Measurements from ENCODE around the gene LRRC56. TPM values are rescaled to one million over a fixed set of nuclear protein-coding genes. Genes with fewer than 3 reads are reported as not detected.

The LRRC56 gene
- total and polyA plus RNA-seq, 9 of the 15 experiments (the other 6 are each of a cell fraction or from before 2014, with no cell fraction given): 0.03 to 4.5 (median 1.0) TPM; not detected in 1

DNA sequence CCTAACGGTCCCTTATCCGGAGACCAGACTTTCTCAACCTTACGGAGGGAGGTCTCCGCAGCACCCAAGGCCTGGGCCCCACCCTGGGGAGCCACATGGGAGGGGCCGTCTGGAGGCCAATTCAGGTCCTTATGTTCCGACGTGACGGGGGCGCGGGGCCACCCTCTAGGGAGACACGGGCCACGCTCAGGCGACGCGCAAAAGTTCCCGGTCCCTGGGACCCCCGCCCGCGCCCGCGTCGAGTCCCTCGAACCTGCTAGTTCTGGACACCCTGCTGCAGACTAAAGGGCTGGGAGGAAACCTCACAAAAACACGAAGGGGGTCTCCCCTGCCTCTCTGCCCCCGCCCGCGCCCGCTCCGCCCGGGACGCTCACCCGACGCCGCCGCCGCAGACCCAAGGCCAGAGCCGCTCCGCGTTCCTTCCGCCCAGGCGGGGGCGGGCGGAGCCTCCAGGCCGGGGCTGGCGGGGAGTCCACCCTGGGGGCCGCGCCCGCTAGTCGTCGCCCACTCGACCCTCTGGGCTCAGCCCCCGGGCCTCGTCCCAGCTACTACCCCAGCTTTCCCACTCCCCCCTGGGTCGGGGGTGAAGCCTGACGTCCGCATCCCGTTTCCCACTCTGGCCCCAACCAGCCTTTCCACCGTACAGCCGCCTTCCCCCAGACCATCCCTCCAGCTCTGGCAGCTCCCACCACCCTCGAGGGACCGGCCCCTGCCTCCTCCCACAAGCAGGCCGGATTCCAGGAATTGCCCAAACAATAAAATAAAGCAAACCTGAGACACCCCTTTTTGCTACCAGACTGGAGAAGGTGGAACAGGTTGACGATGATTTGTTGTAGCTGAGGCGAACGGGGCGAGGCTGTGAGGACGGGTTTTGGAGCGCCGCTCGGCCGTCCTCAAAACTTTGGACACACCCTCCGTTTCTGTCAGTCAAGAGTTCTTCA lies 33.0 kb upstream of the LRRC56 start (continued):
- TF ChIP-seq HDAC3 (IDR thresholded peaks at IDR 0.05; ENCODE audit: borderline replicate concordance, partially characterized antibody): no peak
- TF ChIP-seq TCF7 (IDR thresholded peaks at IDR 0.05; ENCODE audit: borderline replicate concordance): 0 out of 2 replicates have a peak, but pooled peaks have one; percentile 40
- TF ChIP-seq, protein P1, sequence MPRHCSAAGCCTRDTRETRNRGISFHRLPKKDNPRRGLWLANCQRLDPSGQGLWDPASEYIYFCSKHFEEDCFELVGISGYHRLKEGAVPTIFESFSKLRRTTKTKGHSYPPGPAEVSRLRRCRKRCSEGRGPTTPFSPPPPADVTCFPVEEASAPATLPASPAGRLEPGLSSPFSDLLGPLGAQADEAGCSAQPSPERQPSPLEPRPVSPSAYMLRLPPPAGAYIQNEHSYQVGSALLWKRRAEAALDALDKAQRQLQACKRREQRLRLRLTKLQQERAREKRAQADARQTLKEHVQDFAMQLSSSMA (CRISPR knock-in tag; IDR thresholded peaks at IDR 0.05): no peak
- TF ChIP-seq ZNF431 (CRISPR knock-in tag; IDR thresholded peaks at IDR 0.05): no peak
- no peak for TF ChIP-seq ZNF699 (CRISPR knock-in tag; IDR thresholded peaks at IDR 0.05; ENCODE audit: insufficient replicate concordance)
- peak in 1 of 2 experiments; percentile 61; a peak in 1 of 4 replicates for TF ChIP-seq HDAC1 (IDR thresholded peaks at IDR 0.05)
- TF ChIP-seq NFATC3 (IDR thresholded peaks at IDR 0.05): no peak
- TF ChIP-seq, protein P2, sequence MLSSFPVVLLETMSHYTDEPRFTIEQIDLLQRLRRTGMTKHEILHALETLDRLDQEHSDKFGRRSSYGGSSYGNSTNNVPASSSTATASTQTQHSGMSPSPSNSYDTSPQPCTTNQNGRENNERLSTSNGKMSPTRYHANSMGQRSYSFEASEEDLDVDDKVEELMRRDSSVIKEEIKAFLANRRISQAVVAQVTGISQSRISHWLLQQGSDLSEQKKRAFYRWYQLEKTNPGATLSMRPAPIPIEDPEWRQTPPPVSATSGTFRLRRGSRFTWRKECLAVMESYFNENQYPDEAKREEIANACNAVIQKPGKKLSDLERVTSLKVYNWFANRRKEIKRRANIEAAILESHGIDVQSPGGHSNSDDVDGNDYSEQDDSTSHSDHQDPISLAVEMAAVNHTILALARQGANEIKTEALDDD (IDR thresholded peaks at IDR 0.05): no peak
- no peak for TF ChIP-seq KAT2B (IDR thresholded peaks at IDR 0.05; ENCODE audit: low read depth, low read length)
- TF ChIP-seq FOXJ2 (tag; IDR thresholded peaks at IDR 0.05): no peak
- no peak for TF ChIP-seq ZNF408 (CRISPR knock-in tag; IDR thresholded peaks at IDR 0.05; ENCODE audit: low read depth)
- TF ChIP-seq, protein P3, sequence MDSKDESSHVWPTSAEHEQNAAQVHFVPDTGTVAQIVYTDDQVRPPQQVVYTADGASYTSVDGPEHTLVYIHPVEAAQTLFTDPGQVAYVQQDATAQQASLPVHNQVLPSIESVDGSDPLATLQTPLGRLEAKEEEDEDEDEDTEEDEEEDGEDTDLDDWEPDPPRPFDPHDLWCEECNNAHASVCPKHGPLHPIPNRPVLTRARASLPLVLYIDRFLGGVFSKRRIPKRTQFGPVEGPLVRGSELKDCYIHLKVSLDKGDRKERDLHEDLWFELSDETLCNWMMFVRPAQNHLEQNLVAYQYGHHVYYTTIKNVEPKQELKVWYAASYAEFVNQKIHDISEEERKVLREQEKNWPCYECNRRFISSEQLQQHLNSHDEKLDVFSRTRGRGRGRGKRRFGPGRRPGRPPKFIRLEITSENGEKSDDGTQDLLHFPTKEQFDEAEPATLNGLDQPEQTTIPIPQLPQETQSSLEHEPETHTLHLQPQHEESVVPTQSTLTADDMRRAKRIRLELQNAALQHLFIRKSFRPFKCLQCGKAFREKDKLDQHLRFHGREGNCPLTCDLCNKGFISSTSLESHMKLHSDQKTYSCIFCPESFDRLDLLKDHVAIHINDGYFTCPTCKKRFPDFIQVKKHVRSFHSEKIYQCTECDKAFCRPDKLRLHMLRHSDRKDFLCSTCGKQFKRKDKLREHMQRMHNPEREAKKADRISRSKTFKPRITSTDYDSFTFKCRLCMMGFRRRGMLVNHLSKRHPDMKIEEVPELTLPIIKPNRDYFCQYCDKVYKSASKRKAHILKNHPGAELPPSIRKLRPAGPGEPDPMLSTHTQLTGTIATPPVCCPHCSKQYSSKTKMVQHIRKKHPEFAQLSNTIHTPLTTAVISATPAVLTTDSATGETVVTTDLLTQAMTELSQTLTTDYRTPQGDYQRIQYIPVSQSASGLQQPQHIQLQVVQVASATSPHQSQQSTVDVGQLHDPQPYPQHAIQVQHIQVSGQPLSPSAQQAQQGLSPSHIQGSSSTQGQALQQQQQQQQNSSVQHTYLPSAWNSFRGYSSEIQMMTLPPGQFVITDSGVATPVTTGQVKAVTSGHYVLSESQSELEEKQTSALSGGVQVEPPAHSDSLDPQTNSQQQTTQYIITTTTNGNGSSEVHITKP (IDR thresholded peaks at IDR 0.05; ENCODE audit: partially characterized antibody): peak; percentile 26
- TF ChIP-seq, protein P4, sequence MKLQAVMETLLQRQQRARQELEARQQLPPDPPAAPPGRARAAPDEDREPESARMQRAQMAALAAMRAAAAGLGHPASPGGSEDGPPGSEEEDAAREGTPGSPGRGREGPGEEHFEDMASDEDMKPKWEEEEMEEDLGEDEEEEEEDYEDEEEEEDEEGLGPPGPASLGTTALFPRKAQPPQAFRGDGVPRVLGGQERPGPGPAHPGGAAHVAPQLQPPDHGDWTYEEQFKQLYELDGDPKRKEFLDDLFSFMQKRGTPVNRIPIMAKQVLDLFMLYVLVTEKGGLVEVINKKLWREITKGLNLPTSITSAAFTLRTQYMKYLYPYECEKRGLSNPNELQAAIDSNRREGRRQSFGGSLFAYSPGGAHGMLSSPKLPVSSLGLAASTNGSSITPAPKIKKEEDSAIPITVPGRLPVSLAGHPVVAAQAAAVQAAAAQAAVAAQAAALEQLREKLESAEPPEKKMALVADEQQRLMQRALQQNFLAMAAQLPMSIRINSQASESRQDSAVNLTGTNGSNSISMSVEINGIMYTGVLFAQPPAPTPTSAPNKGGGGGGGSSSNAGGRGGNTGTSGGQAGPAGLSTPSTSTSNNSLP (IDR thresholded peaks at IDR 0.05; ENCODE audit: borderline replicate concordance, low read depth, low read length): no peak
- TF ChIP-seq ZNF830 (CRISPR knock-in tag; IDR thresholded peaks at IDR 0.05): no peak
- TF ChIP-seq, protein P5, sequence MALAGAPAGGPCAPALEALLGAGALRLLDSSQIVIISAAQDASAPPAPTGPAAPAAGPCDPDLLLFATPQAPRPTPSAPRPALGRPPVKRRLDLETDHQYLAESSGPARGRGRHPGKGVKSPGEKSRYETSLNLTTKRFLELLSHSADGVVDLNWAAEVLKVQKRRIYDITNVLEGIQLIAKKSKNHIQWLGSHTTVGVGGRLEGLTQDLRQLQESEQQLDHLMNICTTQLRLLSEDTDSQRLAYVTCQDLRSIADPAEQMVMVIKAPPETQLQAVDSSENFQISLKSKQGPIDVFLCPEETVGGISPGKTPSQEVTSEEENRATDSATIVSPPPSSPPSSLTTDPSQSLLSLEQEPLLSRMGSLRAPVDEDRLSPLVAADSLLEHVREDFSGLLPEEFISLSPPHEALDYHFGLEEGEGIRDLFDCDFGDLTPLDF (CRISPR knock-in tag; IDR thresholded peaks at IDR 0.05): no peak
- TF ChIP-seq ZNF253 (CRISPR knock-in tag; conservative IDR thresholded peaks at IDR 0.05): no peak
